ENCODE measurements around the gene DRC3.
"Not testable (repeated sequence)": the region's sequence is repeated elsewhere in the genome, so short reads cannot be mapped to it uniquely, and the experiment has no call there.

The DRC3 gene

GRCh38 chr17:17933775-17934174 lies 38.9 kb upstream of the DRC3 start:
- no peak for TF ChIP-seq POLR2A (IDR thresholded peaks at IDR 0.05; ENCODE audit: low read depth, low read length)
- no peak for TF ChIP-seq POLR2AphosphoS5 (IDR thresholded peaks at IDR 0.05; ENCODE audit: low read depth, low read length)
- TF ChIP-seq TAF1 (IDR thresholded peaks at IDR 0.05; ENCODE audit: borderline replicate concordance, low read depth, low read length), result no peak
- no peak for FAIRE-seq
- DNase-seq (ENCODE audit: insufficient read length), result no peak

- DNase-seq (ENCODE audit: insufficient read length) (no peak), FAIRE-seq (no peak)
- TF ChIP-seq POLR2A (IDR thresholded peaks at IDR 0.05; ENCODE audit: low read depth, low read length), result no peak
- TF ChIP-seq TAF1 (IDR thresholded peaks at IDR 0.05; ENCODE audit: borderline replicate concordance, low read depth, low read length), result no peak
- TF ChIP-seq POLR2AphosphoS5 (IDR thresholded peaks at IDR 0.05; ENCODE audit: low read depth, low read length), result no peak
These were observed 38.4 kb upstream of the DRC3 start for GRCh38 chr17:17934214-17934613.

- FAIRE-seq (no peak), DNase-seq (ENCODE audit: insufficient read length) (no peak)
- TF ChIP-seq POLR2A (IDR thresholded peaks at IDR 0.05; ENCODE audit: low read depth, low read length), result no peak
- no peak for TF ChIP-seq TAF1 (IDR thresholded peaks at IDR 0.05; ENCODE audit: borderline replicate concordance, low read depth, low read length)
- TF ChIP-seq POLR2AphosphoS5 (IDR thresholded peaks at IDR 0.05; ENCODE audit: low read depth, low read length), result no peak
These were observed 37.9 kb upstream of the DRC3 start for GRCh38 chr17:17934806-17935205.

- DNase-seq (ENCODE audit: insufficient read length), result no peak
- TF ChIP-seq TAF1 (IDR thresholded peaks at IDR 0.05; ENCODE audit: borderline replicate concordance, low read depth, low read length), result no peak
- no peak for TF ChIP-seq POLR2AphosphoS5 (IDR thresholded peaks at IDR 0.05; ENCODE audit: low read depth, low read length)
- no peak for TF ChIP-seq POLR2A (IDR thresholded peaks at IDR 0.05; ENCODE audit: low read depth, low read length)
- FAIRE-seq, result no peak
These were observed 37.1 kb upstream of the DRC3 start for GRCh38 chr17:17935321-17936271.

- DNase-seq (ENCODE audit: insufficient read length) (no peak), FAIRE-seq (no peak)
- no peak for TF ChIP-seq POLR2A (IDR thresholded peaks at IDR 0.05; ENCODE audit: low read depth, low read length)
- TF ChIP-seq TAF1 (IDR thresholded peaks at IDR 0.05; ENCODE audit: borderline replicate concordance, low read depth, low read length), result no peak
- TF ChIP-seq POLR2AphosphoS5 (IDR thresholded peaks at IDR 0.05; ENCODE audit: low read depth, low read length), result no peak
These were observed 35.3 kb upstream of the DRC3 start for GRCh38 chr17:17937201-17937853.

- FAIRE-seq, result no peak
- no peak for DNase-seq (ENCODE audit: insufficient read length)
- no peak for TF ChIP-seq POLR2AphosphoS5 (IDR thresholded peaks at IDR 0.05; ENCODE audit: low read depth, low read length)
These were observed 34.7 kb upstream of the DRC3 start for GRCh38 chr17:17937958-17938357.

GRCh38 chr17:17938388-17939107 lies 34.1 kb upstream of the DRC3 start:
- no peak for FAIRE-seq
- TF ChIP-seq POLR2A (IDR thresholded peaks at IDR 0.05; ENCODE audit: low read depth, low read length) (no peak), TAF1 (IDR thresholded peaks at IDR 0.05; ENCODE audit: borderline replicate concordance, low read depth, low read length) (no peak), POLR2AphosphoS5 (IDR thresholded peaks at IDR 0.05; ENCODE audit: low read depth, low read length) (no peak)
- DNase-seq (ENCODE audit: insufficient read length), result no peak

GRCh38 chr17:17939941-17940340 lies 32.7 kb upstream of the DRC3 start:
- FAIRE-seq; DNase-seq (ENCODE audit: insufficient read length): not testable (repeated sequence)

GRCh38 chr17:17940441-17940911 lies 32.2 kb upstream of the DRC3 start:
- FAIRE-seq (no peak), DNase-seq (ENCODE audit: insufficient read length) (no peak)
- TF ChIP-seq POLR2AphosphoS5 (IDR thresholded peaks at IDR 0.05; ENCODE audit: low read depth, low read length), result no peak

GRCh38 chr17:17941015-17941414 lies 31.6 kb upstream of the DRC3 start:
- DNase-seq (ENCODE audit: insufficient read length), result no peak
- TF ChIP-seq TAF1 (IDR thresholded peaks at IDR 0.05; ENCODE audit: borderline replicate concordance, low read depth, low read length), result no peak
- TF ChIP-seq POLR2A (IDR thresholded peaks at IDR 0.05; ENCODE audit: low read depth, low read length), result no peak
- TF ChIP-seq POLR2AphosphoS5 (IDR thresholded peaks at IDR 0.05; ENCODE audit: low read depth, low read length), result no peak
- no peak for FAIRE-seq

GRCh38 chr17:17942846-17943245 lies 29.8 kb upstream of the DRC3 start:
- TF ChIP-seq TAF1 (IDR thresholded peaks at IDR 0.05; ENCODE audit: borderline replicate concordance, low read depth, low read length) (no peak), POLR2AphosphoS5 (IDR thresholded peaks at IDR 0.05; ENCODE audit: low read depth, low read length) (no peak), POLR2A (IDR thresholded peaks at IDR 0.05; ENCODE audit: low read depth, low read length) (no peak)
- FAIRE-seq, result no peak
- no peak for DNase-seq (ENCODE audit: insufficient read length)

Measured in GM12892 (cell line).